Activated B cell treated with CpG ODN at 0.5 μM for 24 hours (primary cell): ENCODE results near the gene CHKB. TPM values are rescaled to one million over a fixed set of nuclear protein-coding genes. Genes with fewer than 3 reads are reported as not detected.

ENCODE experiments used
- ATAC-seq: fragments of 200-7000 bp; cut with Tn5 transposase; one replicate; pipeline ENCODE4 v1.10.0; 2021; ENCODE audit warnings: low read depth, mild to moderate bottlenecking, moderate library complexity
- CTCF ChIA-PET: fragments of 350-600 bp; sonication (Branson Sonifier 250); formaldehyde crosslinking; loops from one replicate; lab custom pipeline; 2021; ENCODE audit warnings: antibody characterized with exemption; lab: Charles Lee
- POLR2A ChIA-PET: fragments of 350-600 bp; sonication (Branson Sonifier 250); formaldehyde crosslinking; loops from one replicate; lab custom pipeline; 2021; ENCODE audit warnings: antibody characterized with exemption; lab: Charles Lee
- DNase-seq: peaks from one replicate; pipeline ENCODE4 v3.0.0; 2022
- H3K27ac Mint-ChIP-seq: one replicate; pipeline ENCODE4 v1.8.0; 2020; ENCODE audit warnings: mixed read lengths
- H3K27me3 Mint-ChIP-seq: one replicate; pipeline ENCODE4 v1.8.0; 2021; ENCODE audit warnings: mixed read lengths
- H3K36me3 Mint-ChIP-seq: one replicate; pipeline ENCODE4 v1.8.0; 2021; ENCODE audit warnings: low read depth, mixed read lengths
- H3K4me1 Mint-ChIP-seq: one replicate; pipeline ENCODE4 v1.8.0; 2021; ENCODE audit warnings: mixed read lengths
- H3K4me3 Mint-ChIP-seq: one replicate; pipeline ENCODE4 v1.8.0; 2020; ENCODE audit warnings: mild to moderate bottlenecking, mixed read lengths
- H3K9me3 Mint-ChIP-seq: one replicate; pipeline ENCODE4 v1.8.0; 2020; ENCODE audit warnings: mixed read lengths
- intact Hi-C: fragments of 100-400 bp; cut with micrococcal nuclease; formaldehyde crosslinking; loops from one replicate; pipeline ENCODE4 v1.15.1; 2024
- total RNA-seq: library from RNA; stranded (reverse); gene quantifications from 2 replicates; pipeline ENCODE4 v1.2.3, GENCODE V29; 2022
- TF ChIP-seq, protein P1 (sequence below): fragments of 200-600 bp; IDR thresholded peaks from one replicate; pipeline ENCODE4 v1.8.0; 2022; ENCODE audit warnings: antibody characterized with exemption, mild to moderate bottlenecking

The CHKB gene
- total RNA-seq, 1 donor from 2014 or later = 158 TPM

DNA sequence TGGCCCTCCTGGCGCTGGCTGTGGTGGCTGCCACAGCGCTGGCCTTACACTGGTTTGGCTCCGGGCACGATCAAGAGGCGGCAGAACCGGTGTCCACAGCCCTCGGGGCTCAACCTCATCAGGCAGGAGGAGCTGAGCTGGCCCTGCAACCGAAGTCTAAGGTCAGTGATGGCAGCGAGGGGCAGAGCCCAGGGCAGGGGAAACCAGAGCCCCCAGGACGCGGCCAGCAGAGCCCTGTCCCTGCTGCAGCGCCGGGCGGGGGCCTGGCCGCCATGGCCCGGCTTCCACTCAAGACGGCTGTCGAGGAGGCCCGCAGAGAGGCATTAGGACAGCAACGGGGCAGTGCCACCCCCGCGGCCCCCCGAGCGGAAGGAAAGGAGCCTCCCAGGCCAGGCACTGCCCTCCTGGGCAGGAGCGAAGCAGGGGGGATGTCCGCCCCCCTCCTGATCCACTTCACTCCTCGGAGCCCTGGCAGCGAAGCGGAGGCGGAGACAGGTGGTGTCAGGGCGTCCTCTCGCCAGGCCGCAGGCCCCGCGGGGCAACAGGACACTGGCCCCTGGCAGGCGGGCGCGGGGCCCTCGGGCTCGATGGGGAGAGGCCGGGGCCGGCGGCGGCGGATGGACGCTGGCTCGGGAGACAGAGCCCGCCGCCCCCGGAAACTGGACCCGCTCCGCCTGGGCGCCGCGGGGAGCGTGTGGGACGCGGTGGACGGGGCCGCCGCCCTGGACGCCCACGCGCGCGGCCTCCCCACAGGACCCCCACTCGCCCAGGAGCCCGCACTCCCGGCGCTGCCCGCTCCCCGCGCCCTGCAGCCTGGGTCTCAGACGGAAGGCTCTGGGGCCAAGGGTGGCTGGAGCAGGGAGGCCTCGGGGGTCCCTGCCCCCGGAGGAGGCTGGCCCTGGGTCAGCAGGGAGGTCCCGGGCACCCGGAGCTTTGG is 36.1 kb downstream of the CHKB start:
- TF ChIP-seq, protein P1, sequence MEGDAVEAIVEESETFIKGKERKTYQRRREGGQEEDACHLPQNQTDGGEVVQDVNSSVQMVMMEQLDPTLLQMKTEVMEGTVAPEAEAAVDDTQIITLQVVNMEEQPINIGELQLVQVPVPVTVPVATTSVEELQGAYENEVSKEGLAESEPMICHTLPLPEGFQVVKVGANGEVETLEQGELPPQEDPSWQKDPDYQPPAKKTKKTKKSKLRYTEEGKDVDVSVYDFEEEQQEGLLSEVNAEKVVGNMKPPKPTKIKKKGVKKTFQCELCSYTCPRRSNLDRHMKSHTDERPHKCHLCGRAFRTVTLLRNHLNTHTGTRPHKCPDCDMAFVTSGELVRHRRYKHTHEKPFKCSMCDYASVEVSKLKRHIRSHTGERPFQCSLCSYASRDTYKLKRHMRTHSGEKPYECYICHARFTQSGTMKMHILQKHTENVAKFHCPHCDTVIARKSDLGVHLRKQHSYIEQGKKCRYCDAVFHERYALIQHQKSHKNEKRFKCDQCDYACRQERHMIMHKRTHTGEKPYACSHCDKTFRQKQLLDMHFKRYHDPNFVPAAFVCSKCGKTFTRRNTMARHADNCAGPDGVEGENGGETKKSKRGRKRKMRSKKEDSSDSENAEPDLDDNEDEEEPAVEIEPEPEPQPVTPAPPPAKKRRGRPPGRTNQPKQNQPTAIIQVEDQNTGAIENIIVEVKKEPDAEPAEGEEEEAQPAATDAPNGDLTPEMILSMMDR = no peak
- ChIA-PET CTCF (interaction anchor here (0.6 to 1.5 kb wide), 2 partner anchors 11 to 21 kb away, joined by 4 to 6 read pairs; partner anchors contain the start of gene SCO2), POLR2A (interaction anchor here (1.5 to 16.7 kb wide), 4 partner anchors 16 to 76 kb away, joined by 5 to 946 read pairs (median 18); partner anchors contain the start of genes CHKB, SCO2 and TYMP)
- Mint-ChIP-seq H3K9me3 (peaks cover 2% of the 10 kb centered on the region), H3K27me3 (no peaks in the 10 kb centered on the region), H3K4me1 (peaks cover 47% of the 10 kb centered on the region), H3K27ac (no peak overlapping the region), H3K4me3 (no peak overlapping the region), H3K36me3 (peaks cover 7% of the 10 kb centered on the region)
- ATAC-seq = no peak
- intact Hi-C loops = loop anchor here (10.0 kb wide), 1 partner anchor 582 kb away; the partner anchor contains the start of gene PIM3
- no peak for DNase-seq

DNA sequence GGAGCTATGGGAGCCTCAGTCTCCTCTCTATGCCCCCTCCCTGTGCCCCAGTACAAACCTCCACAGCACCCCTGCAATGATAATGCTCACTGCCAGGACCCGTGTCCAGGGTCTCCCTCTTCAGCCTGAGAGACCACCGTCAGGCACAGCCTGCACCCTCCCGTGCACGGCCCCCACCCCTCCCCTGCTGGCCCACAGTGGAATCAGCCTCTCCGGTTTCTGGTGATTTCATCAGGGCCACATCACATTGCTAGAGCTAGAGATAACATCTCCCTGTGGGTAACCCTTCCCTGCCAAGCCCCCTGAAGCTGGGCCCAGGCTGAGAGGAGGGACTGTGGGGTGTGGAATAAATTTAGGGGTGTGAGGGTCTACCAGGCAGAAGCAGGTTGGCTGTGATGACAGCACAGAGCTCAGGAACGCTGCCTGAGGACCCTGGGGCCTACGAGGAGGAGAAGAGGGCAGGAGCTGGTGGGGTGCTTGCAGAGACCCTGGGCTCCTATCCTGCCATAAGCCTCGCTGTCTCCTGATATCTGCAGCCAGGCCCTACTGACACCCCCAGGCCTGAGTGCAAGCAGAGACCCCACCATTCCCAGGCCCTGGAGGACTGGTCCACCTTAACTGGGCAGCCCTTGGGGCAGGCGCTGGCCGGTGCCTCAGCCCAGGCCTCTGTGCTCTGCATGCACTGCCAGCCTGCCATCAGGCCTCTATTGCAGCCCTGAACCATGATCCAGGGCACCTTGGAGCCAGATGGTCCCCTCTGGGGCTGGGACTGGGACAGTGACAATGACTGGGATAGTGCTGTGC is 36.9 kb downstream of the CHKB start, which contains the start of gene KLHDC7B:
Gene KLHDC7B, plus strand, starts transcription at position 378 of the 804 bp plus-strand sequence. Its CDS starts 345 bp downstream, at position 723.
- Mint-ChIP-seq H3K27me3 (no peaks in the 10 kb centered on the region), H3K4me3 (peak within 1 kb of the TSS; percentile 52), H3K27ac (peak within 1 kb of the TSS; percentile 82), H3K36me3 (peaks cover 7% of the 10 kb centered on the region), H3K9me3 (peaks cover 2% of the 10 kb centered on the region), H3K4me1 (peaks cover 55% of the 10 kb centered on the region)
- TF ChIP-seq, protein P1 = no peak
- no peak for DNase-seq
- ATAC-seq = no peak
- ChIA-PET POLR2A (interaction anchor here (0.7 to 16.7 kb wide), 6 partner anchors 10 to 38 kb away, joined by 3 to 946 read pairs (median 6); partner anchors contain the start of genes CHKB, LMF2, NCAPH2 and SCO2), CTCF (interaction anchor here (0.8 to 1.5 kb wide), 2 partner anchors 17 to 20 kb away, joined by 3 to 6 read pairs; partner anchors contain the start of genes SCO2 and SYCE3)
- intact Hi-C loops = loop anchor here (10.0 kb wide), 1 partner anchor 581 kb away; the partner anchor contains the start of gene PIM3

DNA sequence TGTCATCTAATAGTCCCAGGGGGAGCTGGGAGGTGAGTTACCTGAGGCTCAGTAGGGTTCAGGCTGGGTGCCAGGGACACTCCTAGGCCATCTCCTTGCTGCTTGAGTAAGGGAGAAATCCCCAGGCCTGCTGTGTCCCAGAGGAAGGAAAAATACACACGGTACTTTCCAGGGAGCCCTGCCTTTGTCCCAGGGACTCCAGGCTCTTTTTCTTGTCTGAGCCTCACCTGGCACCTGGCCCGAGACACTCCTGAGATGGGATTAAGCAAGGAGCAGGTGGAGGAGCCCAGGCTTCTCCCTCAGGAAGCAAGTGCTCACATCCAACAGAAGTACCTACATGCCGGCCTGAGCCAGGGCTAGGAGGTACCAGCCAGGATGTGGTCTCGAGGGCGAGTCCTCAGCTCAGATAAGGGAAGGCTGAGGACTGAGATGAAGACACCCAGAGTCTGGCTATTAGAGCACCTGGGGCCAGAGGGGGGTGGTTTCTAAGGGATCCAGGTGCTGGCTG is 37.8 kb downstream of the CHKB start:
- peak overlapping the region; percentile 82 for H3K27ac Mint-ChIP-seq
- ChIA-PET CTCF (interaction anchor here (1.0 kb wide), 1 partner anchor 19 kb away, joined by 6 read pairs; the partner anchor contains the start of gene SCO2), POLR2A (interaction anchor here (0.6 to 16.7 kb wide), 6 partner anchors 10 to 38 kb away, joined by 3 to 946 read pairs (median 6); partner anchors contain the start of genes CHKB, LMF2, NCAPH2 and SCO2)
- no peaks in the 10 kb centered on the region for H3K27me3 Mint-ChIP-seq
- DNase-seq (no peak), ATAC-seq (no peak)
- H3K4me3 Mint-ChIP-seq = peak overlapping the region; percentile 52
- peaks cover 54% of the 10 kb centered on the region for H3K4me1 Mint-ChIP-seq
- TF ChIP-seq, protein P1 = no peak
- H3K9me3 Mint-ChIP-seq = peaks cover 2% of the 10 kb centered on the region
- intact Hi-C loops = loop anchor here (1.0 to 10.0 kb wide), 6 partner anchors 13 to 580 kb away; partner anchors contain the start of gene PIM3
- peaks cover 9% of the 10 kb centered on the region for H3K36me3 Mint-ChIP-seq

DNA sequence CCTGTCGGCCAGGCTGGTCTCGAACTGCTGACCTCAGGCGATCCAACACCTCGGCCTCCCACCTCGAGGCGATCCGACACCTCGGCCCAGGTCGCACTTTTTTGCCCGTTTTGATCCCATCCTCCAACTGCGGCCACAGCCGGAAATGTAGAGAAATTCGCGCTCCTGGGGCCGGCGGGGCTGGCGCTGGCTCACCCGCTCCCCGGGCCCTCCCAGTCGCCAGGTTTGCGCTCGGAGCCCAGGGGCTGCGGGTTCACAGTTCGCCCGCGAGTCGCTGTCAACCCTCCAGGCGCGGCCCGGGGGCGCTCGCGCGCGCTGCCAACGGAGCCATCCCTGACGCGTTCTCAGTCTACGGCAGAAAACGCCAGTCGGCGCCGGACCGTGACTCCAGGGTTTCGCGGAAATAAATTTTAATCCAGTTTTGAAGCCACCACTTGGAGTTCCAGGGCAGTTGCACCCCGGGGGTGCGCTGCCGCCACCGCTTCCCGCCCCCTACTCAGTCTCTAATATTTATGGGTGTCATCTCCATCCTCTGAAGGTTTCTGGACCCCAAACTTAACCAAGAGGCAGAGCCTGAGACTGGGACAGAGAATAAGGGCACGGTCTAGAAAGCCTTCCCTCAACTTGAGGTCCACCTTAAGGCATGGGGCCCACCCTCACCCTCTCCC is 38.4 kb downstream of the CHKB start:
- ChIA-PET CTCF (interaction anchor here (1.0 kb wide), 1 partner anchor 19 kb away, joined by 6 read pairs; the partner anchor contains the start of gene SCO2), POLR2A (interaction anchor here (0.6 to 16.7 kb wide), 5 partner anchors 11 to 36 kb away, joined by 3 to 946 read pairs (median 6); partner anchors contain the start of genes LMF2, NCAPH2, SCO2 and SYCE3)
- TF ChIP-seq, protein P1 = no peak
- Mint-ChIP-seq H3K36me3 (peaks cover 9% of the 10 kb centered on the region), H3K9me3 (peaks cover 2% of the 10 kb centered on the region), H3K27ac (peak overlapping the region; percentile 82), H3K4me3 (peak overlapping the region; percentile 60), H3K27me3 (no peaks in the 10 kb centered on the region), H3K4me1 (peaks cover 56% of the 10 kb centered on the region)
- DNase-seq = peak; percentile 80
- peak; percentile 38 for ATAC-seq
- intact Hi-C loops = loop anchor here (1.0 to 10.0 kb wide), 6 partner anchors 13 to 579 kb away; partner anchors contain the start of gene PIM3
